Sigmoid colon (tissue), 3 donors: ENCODE results near the gene NOX3.

Experiments
- POLR2A ChIP-seq, 2 donors: fragments of 450-650 bp; IDR thresholded peaks; one replicate each; pipeline ENCODE4 v1.6.1; 2016; ENCODE audit warnings: antibody characterized with exemption in 2 of 2, mild to moderate bottlenecking in 2 of 2, moderate library complexity in 2 of 2
- TF ChIP-seq, protein P1 (sequence below), 4 experiments: fragments of 450-650 bp in 3 of 4; fragments of 200-600 bp in 1 of 4; IDR thresholded peaks; one replicate each; pipeline ENCODE4 v1.5.1; 2016 to 2019; ENCODE audit warnings: antibody characterized with exemption in 4 of 4, mild to moderate bottlenecking in 3 of 4, moderate library complexity in 2 of 4

DNA sequence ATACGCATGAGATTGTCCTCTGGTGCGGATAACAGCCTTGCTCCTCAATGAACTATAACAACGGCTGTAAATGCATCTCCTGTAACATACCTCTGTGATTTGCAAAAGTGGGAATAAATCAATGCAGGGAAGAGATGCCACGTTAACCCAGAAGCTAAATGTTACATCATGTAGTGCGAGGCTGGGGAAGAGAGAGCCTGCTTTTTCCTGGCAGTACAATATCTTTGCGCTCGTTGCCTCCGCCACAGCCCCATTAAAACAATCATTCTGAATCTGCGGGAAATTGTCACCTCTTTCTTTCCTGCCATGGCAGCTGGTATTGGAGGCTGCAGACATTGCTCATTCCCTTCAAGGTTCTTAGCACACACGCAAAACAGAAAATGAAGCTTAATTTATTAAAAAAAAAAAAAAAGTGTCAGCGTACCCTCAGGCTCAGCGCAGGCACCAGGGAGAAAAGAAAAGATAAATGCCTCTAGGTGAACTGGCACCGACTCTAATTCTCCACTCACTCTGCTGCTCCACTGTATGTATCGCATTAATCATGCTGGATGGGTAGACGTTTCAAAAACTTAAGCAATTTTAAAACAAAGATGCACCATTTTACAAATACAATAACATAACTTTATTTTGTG lies 71.2 kb downstream of the NOX3 start:
- TF ChIP-seq, protein P1, sequence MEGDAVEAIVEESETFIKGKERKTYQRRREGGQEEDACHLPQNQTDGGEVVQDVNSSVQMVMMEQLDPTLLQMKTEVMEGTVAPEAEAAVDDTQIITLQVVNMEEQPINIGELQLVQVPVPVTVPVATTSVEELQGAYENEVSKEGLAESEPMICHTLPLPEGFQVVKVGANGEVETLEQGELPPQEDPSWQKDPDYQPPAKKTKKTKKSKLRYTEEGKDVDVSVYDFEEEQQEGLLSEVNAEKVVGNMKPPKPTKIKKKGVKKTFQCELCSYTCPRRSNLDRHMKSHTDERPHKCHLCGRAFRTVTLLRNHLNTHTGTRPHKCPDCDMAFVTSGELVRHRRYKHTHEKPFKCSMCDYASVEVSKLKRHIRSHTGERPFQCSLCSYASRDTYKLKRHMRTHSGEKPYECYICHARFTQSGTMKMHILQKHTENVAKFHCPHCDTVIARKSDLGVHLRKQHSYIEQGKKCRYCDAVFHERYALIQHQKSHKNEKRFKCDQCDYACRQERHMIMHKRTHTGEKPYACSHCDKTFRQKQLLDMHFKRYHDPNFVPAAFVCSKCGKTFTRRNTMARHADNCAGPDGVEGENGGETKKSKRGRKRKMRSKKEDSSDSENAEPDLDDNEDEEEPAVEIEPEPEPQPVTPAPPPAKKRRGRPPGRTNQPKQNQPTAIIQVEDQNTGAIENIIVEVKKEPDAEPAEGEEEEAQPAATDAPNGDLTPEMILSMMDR (IDR thresholded peaks at IDR 0.05) = no peak
- TF ChIP-seq POLR2A (IDR thresholded peaks at IDR 0.05) = no peak
